ENCODE data around the gene KRTAP1-3.

- TF ChIP-seq POLR2AphosphoS5 (IDR thresholded peaks at IDR 0.05; ENCODE audit: low read depth, low read length): no peak
- no peak for TF ChIP-seq POLR2A (IDR thresholded peaks at IDR 0.05; ENCODE audit: low read depth, low read length)
Observed at GRCh38 chr17:40993839-40994238, 40.8 kb downstream of the KRTAP1-3 start, which contains the start of gene KRTAP3-3.
